Measurements from ENCODE around the gene MACROD2. TPM values are rescaled to one million over a fixed set of nuclear protein-coding genes. Genes with fewer than 3 reads are reported as not detected.

The MACROD2 gene
- total RNA-seq, 1 experiment from 2014 or later, result 1.4 TPM

- no peak for DNase-seq (ENCODE audit: low spot score)
- H3K36me3 ChIP-seq (ENCODE audit: insufficient read depth, low read length, poor library complexity, severe bottlenecking), result no peaks in the 10 kb centered on the region
- H3K4me3 ChIP-seq (ENCODE audit: low read depth, low read length, poor library complexity, severe bottlenecking), result no peak overlapping the region
- TF ChIP-seq EZH2 (IDR thresholded peaks at IDR 0.05; ENCODE audit: borderline replicate concordance, low read depth, low read length, poor library complexity, severe bottlenecking) (no peak), CTCF (conservative IDR thresholded peaks at IDR 0.05; ENCODE audit: low read depth, low read length) (no peak)
- H3K27me3 ChIP-seq (replicated peaks; ENCODE audit: insufficient read depth, low read depth, low read length, poor library complexity), result no peaks in the 10 kb centered on the region
- POLR2A ChIA-PET (ENCODE audit: low non-redundant PET), result no interaction called here
- peaks cover 10% of the 10 kb centered on the region for H3K9me3 ChIP-seq (ENCODE audit: low read depth, low read length, poor library complexity, severe bottlenecking)
- intact Hi-C loops (cut with micrococcal nuclease; ENCODE audit: unreplicated experiment), result no loop called here
- no peak overlapping the region for H3K27ac ChIP-seq (ENCODE audit: low read depth, low read length, poor library complexity, severe bottlenecking)
- BruUV-seq (replicated peaks), result no TSS peak
- H3K4me1 ChIP-seq (ENCODE audit: insufficient read depth, low read length, poor library complexity, severe bottlenecking), result no peaks in the 10 kb centered on the region
- CTCF ChIA-PET, result no interaction called here
These were observed 2071.3 kb downstream of the MACROD2 start for GRCh38 chr20:16066571-16066970.

- peaks cover 10% of the 10 kb centered on the region for H3K9me3 ChIP-seq (ENCODE audit: low read depth, low read length, poor library complexity, severe bottlenecking)
- intact Hi-C loops (cut with micrococcal nuclease; ENCODE audit: unreplicated experiment), result no loop called here
- BruUV-seq (replicated peaks), result no TSS peak
- no peaks in the 10 kb centered on the region for H3K4me1 ChIP-seq (ENCODE audit: insufficient read depth, low read length, poor library complexity, severe bottlenecking)
- POLR2A ChIA-PET (ENCODE audit: low non-redundant PET), result no interaction called here
- no peaks in the 10 kb centered on the region for H3K36me3 ChIP-seq (ENCODE audit: insufficient read depth, low read length, poor library complexity, severe bottlenecking)
- CTCF ChIA-PET, result no interaction called here
- no peak overlapping the region for H3K4me3 ChIP-seq (ENCODE audit: low read depth, low read length, poor library complexity, severe bottlenecking)
- no peak overlapping the region for H3K27ac ChIP-seq (ENCODE audit: low read depth, low read length, poor library complexity, severe bottlenecking)
- no peak for TF ChIP-seq CTCF (conservative IDR thresholded peaks at IDR 0.05; ENCODE audit: low read depth, low read length)
- TF ChIP-seq EZH2 (IDR thresholded peaks at IDR 0.05; ENCODE audit: borderline replicate concordance, low read depth, low read length, poor library complexity, severe bottlenecking), result no peak
- H3K27me3 ChIP-seq (replicated peaks; ENCODE audit: insufficient read depth, low read depth, low read length, poor library complexity), result no peaks in the 10 kb centered on the region
- no peak for DNase-seq (ENCODE audit: low spot score)
These were observed 2074.2 kb downstream of the MACROD2 start for GRCh38 chr20:16069389-16070010.

GRCh38 chr20:16072220-16072619 is 2076.9 kb downstream of the MACROD2 start:
- ChIA-PET POLR2A (ENCODE audit: low non-redundant PET) (no interaction called here), CTCF (no interaction called here)

More at GRCh38 chr20:16072220-16072619, 2076.9 kb downstream of the MACROD2 start:
- no TSS peak for BruUV-seq (replicated peaks)
- H3K4me1 ChIP-seq (ENCODE audit: insufficient read depth, low read length, poor library complexity, severe bottlenecking), result no peaks in the 10 kb centered on the region
- peaks cover 8% of the 10 kb centered on the region for H3K9me3 ChIP-seq (ENCODE audit: low read depth, low read length, poor library complexity, severe bottlenecking)
- H3K36me3 ChIP-seq (ENCODE audit: insufficient read depth, low read length, poor library complexity, severe bottlenecking), result no peaks in the 10 kb centered on the region
- intact Hi-C loops (cut with micrococcal nuclease; ENCODE audit: unreplicated experiment), result no loop called here
- H3K27me3 ChIP-seq (replicated peaks; ENCODE audit: insufficient read depth, low read depth, low read length, poor library complexity), result no peaks in the 10 kb centered on the region
- TF ChIP-seq EZH2 (IDR thresholded peaks at IDR 0.05; ENCODE audit: borderline replicate concordance, low read depth, low read length, poor library complexity, severe bottlenecking) (no peak), CTCF (conservative IDR thresholded peaks at IDR 0.05; ENCODE audit: low read depth, low read length) (no peak)
- no peak overlapping the region for H3K27ac ChIP-seq (ENCODE audit: low read depth, low read length, poor library complexity, severe bottlenecking)
- no peak for DNase-seq (ENCODE audit: low spot score)
- no peak overlapping the region for H3K4me3 ChIP-seq (ENCODE audit: low read depth, low read length, poor library complexity, severe bottlenecking)
